Skeletal muscle tissue (tissue), 4 donors: Measurements from ENCODE around the gene ADARB1. TPM values are rescaled to one million over a fixed set of nuclear protein-coding genes. Genes with fewer than 3 reads are reported as not detected.

Experiments used
- H3K27ac ChIP-seq: one replicate; pipeline ENCODE4 v1.7.0; 2013; ENCODE audit warnings: mild to moderate bottlenecking, low read depth, low read length, inconsistent platforms
- H3K27me3 ChIP-seq, 3 donors: one replicate each; pipeline ENCODE4 v1.7.0; 2013; ENCODE audit warnings: low read length in 3 of 3; ENCODE audit not compliant: control insufficient read depth in 3 of 3, insufficient read depth in 3 of 3
- H3K36me3 ChIP-seq, 3 donors: one replicate each; pipeline ENCODE4 v1.7.0; 2013; ENCODE audit warnings: low read length in 3 of 3; ENCODE audit not compliant: control insufficient read depth in 3 of 3, insufficient read depth in 3 of 3
- H3K4me1 ChIP-seq, 3 donors: one replicate each; pipeline ENCODE4 v1.7.0; 2013; ENCODE audit warnings: low read length in 3 of 3, mild to moderate bottlenecking in 3 of 3; ENCODE audit not compliant: control insufficient read depth in 3 of 3, insufficient read depth in 3 of 3
- H3K4me3 ChIP-seq, 3 donors: one replicate each; pipeline ENCODE4 v1.7.0; 2013; ENCODE audit warnings: low read length in 3 of 3
- H3K9ac ChIP-seq, 3 donors: one replicate each; pipeline ENCODE4 v1.7.0; 2013; ENCODE audit warnings: low read length in 3 of 3, mild to moderate bottlenecking in 3 of 3, moderate library complexity in 2 of 3, low read depth in 1 of 3
- H3K9me3 ChIP-seq, 3 donors: one replicate each; pipeline ENCODE4 v1.7.0; 2013; ENCODE audit warnings: low read length in 3 of 3; ENCODE audit not compliant: control insufficient read depth in 3 of 3
- total RNA-seq: library from RNA; depleted of rRNA; stranded (reverse); fragments of >200 nt; gene quantifications from one replicate; pipeline ENCODE4 v1.2.3, GENCODE V29; 2014
- donor health status: Osteomylitis.

Gene ADARB1
- total RNA-seq, 1 donor from 2014 or later = 16.2 TPM

GRCh38 chr21:45073301-45074047 is 906 bp upstream of the ADARB1 start:
- Histone ChIP-seq H3K36me3 (no peaks in the 10 kb centered on the region), H3K27ac (no peak overlapping the region), H3K4me3 (peak overlapping the region; percentile 40 to 90 (median 67)), H3K9ac (peak overlapping the region in 2 of 3 donors; percentile 54 to 76), H3K4me1 (peaks cover 15 to 39% (median 27%) of the 10 kb centered on the region in 3 donors), H3K27me3 (no peaks in the 10 kb centered on the region), H3K9me3 (no peaks in the 10 kb centered on the region)

DNA sequence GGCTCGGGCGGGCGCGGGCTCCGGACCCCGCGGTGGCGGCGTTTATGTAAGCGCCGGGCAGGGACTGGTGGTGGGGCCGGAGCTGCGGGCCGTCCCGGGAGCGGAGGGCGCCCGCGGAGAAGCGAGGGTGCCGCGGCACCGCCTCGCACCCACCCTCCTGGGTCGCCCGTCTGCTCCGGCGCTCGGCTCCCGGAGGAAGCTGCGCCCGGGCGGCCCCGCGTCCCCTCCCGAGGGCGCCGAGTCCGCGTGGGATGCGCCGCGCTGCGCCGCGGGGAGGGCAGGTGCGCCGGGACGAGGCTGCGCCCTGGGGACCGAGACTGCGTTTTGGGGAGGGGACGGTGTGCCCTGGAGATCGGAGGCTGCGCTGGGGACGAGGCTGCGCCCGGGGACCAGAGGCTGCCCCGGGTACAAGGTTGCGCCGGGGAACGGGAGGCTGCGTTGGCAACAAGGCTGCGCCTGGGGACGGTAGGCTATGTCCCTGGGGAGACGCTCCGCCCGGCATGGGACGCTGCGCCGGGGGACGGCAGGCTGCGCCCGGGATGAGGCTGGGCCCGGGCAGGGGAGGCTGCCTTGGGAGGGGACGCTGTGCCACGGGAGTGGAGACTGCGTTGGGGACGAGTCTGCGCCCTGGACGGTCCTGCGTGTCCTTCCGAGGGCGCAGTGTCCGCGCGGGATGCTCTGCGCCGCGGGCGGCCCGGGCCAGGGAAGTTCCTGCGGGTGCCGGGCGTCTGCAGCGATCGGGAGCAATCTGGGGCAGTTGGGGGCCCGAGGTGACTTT is 627 bp downstream of the ADARB1 start:
- peak overlapping the region; percentile 78 to 89 (median 87) for H3K4me3 ChIP-seq
- H3K27me3 ChIP-seq = no peaks in the 10 kb centered on the region
- no peaks in the 10 kb centered on the region for H3K36me3 ChIP-seq
- H3K27ac ChIP-seq = no peak overlapping the region
- H3K4me1 ChIP-seq = peaks cover 15 to 35% (median 31%) of the 10 kb centered on the region in 3 donors
- H3K9me3 ChIP-seq = no peaks in the 10 kb centered on the region
- peak overlapping the region; percentile 52 to 83 (median 73) for H3K9ac ChIP-seq

DNA sequence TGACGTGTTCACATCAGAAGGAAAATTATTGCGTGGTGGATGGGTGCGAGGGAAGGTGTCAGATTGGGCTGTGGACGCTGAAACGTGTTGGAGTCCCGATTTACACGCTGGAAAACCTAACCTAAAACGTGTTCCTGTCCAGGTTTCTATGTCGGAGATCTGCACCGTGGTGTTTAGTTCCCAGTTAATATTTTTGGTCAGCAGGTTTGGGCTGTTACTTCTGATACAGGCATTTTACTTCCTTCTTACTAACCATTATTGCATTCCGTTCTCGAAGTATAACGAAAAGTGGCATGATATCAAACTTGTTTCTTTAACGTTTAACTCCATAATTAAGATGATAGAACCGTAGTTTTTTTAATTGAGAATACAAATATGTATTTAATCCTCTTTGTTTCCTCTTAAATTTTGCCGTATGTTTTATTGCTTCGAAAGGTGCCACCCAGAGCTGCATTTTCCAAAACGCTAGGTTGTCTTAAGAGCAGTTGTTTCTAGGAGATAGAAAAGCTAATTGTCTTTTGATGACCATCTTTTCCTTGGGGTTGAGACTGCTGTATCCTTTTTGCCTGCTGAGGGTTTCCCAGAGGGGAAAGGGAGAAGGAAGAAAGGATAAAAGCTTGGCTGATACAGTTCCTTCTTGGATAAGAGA is 1.3 kb downstream of the ADARB1 start:
- Histone ChIP-seq H3K9me3 (no peaks in the 10 kb centered on the region), H3K4me3 (peak overlapping the region; percentile 78 to 89 (median 87)), H3K36me3 (no peaks in the 10 kb centered on the region), H3K27ac (no peak overlapping the region), H3K4me1 (peaks cover 14 to 28% (median 26%) of the 10 kb centered on the region in 3 donors), H3K27me3 (no peaks in the 10 kb centered on the region), H3K9ac (peak overlapping the region; percentile 11 to 83 (median 52))

DNA sequence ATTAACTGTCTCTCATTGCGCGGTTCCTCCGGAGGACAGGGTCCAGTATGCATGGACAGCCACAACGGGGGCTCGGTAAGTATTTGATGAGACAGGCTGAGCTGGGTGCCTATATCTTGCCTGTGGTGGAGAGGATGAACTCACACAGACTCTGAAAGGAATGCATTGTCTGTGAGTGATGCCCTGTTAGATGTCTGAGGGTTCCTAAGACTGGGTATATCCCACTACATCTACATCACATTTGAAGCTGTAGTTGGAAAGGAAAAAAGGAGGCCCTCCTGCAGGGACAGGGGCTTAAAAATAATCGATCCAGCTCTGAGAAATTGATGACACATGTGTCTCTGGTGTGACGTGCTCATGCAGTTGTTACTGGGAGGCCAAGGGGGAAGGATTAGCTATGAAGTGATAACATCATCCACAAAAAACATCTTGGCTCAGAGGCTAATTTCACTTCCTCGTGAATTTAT is 1.9 kb downstream of the ADARB1 start:
- Histone ChIP-seq H3K27me3 (no peaks in the 10 kb centered on the region), H3K9ac (no peak overlapping the region), H3K36me3 (peaks cover 0 to under 1% (median 0%) of the 10 kb centered on the region in 3 donors), H3K27ac (no peak overlapping the region), H3K4me1 (peaks cover 9 to 25% (median 22%) of the 10 kb centered on the region in 3 donors), H3K4me3 (peak overlapping the region; percentile 10 to 41 (median 26)), H3K9me3 (no peaks in the 10 kb centered on the region)

DNA sequence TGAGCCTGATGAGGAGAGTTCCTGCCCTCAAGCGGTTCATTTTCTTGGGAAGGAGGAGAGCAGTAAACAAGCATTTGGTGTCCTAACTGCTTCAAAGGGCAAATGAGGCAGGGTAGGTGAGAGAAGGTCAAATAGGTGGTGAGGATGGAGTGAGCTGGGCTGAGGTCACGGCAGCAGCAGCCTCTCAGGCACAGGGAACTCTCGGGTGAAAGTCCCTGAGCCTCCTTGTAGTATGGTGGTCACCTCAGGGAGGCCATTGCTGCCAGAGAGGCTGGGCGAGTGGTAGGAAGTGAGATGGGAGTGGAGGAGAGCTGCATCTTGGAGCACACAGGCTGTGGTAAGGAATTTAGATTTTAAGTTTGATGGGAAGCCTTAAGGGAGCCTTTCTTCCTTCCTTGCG is 4.0 kb downstream of the ADARB1 start:
- H3K27me3 ChIP-seq = no peaks in the 10 kb centered on the region

DNA sequence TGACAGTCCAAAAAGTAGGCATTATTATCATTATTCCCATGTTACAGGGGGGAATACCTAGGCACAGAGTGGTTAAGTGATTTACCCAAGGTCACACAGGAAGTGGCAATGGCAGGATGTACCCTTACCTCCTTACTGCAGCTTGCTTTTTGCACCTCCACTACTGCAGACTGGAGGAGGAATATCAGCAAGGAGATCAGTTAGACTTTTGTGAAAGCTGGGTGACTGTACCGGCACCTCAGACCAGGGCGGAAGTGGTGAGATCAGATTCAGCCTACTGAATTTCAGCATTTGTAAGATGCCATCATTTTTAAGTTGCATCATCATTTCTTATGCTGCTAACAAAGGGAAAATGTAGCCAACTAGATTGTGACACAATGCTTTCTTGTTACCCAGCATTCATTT is 4.5 kb downstream of the ADARB1 start:
- no peak overlapping the region for H3K4me3 ChIP-seq
- no peaks in the 10 kb centered on the region for H3K9me3 ChIP-seq
- no peak overlapping the region for H3K9ac ChIP-seq
- H3K36me3 ChIP-seq = peaks cover 3 to 9% (median 3%) of the 10 kb centered on the region in 3 donors
- H3K27ac ChIP-seq = no peak overlapping the region
- H3K4me1 ChIP-seq = peaks cover 4 to 23% (median 13%) of the 10 kb centered on the region in 3 donors
- H3K27me3 ChIP-seq = no peaks in the 10 kb centered on the region

More for the DNA sequence above, 4.0 kb downstream of the ADARB1 start:
- H3K9me3 ChIP-seq = no peaks in the 10 kb centered on the region
- H3K4me3 ChIP-seq = no peak overlapping the region
- H3K27ac ChIP-seq = no peak overlapping the region
- H3K4me1 ChIP-seq = peaks cover 6 to 24% (median 14%) of the 10 kb centered on the region in 3 donors
- no peak overlapping the region for H3K9ac ChIP-seq
- H3K36me3 ChIP-seq = peaks cover 3 to 9% (median 3%) of the 10 kb centered on the region in 3 donors

DNA sequence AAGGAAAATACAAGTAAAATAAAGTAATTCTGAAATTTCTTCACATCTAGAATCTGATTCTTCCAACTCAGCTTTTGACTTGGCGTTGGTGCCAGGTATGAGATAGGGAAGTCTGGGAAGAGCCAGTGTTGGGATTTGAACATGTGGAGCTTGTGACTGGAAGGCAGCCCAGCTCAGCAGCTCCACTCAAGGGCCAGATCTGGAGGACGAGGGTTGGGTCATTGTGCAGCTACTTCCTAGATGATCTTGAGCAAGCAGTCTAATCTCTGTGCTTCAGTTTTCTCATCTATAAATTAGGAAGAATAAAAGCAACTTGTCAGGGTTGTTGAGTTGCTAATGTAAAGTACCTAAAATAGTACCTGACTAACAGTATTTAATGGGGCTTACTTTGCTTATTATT is 5.0 kb downstream of the ADARB1 start:
- H3K36me3 ChIP-seq = peaks cover 3 to 9% (median 6%) of the 10 kb centered on the region in 3 donors

DNA sequence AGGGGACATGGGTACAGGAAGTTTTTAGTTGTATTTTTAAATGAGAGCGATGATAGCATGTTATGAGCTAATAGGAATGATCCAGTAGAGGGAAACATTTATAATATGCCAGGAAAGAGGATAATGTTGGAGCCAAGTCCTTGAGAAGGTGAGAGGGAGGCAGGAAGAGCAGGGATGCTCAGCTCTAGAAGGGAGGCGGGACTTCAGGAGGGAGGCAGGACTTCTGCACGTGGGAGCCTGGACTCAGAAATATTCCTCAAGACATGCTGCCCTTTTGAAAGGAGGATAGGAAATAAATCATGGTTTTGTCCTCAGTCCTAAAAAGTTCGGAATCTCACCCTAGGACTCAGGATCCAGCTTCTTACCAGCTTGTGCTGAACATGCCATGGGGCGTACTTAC is 5.9 kb downstream of the ADARB1 start:
- Histone ChIP-seq H3K36me3 (peaks cover 3 to 9% (median 6%) of the 10 kb centered on the region in 3 donors), H3K27ac (no peak overlapping the region), H3K4me1 (peaks cover 4 to 21% (median 10%) of the 10 kb centered on the region in 3 donors), H3K9me3 (no peaks in the 10 kb centered on the region), H3K9ac (no peak overlapping the region), H3K27me3 (no peaks in the 10 kb centered on the region), H3K4me3 (no peak overlapping the region)

More for the DNA sequence above, 5.0 kb downstream of the ADARB1 start:
- peaks cover 4 to 23% (median 13%) of the 10 kb centered on the region in 3 donors for H3K4me1 ChIP-seq
- H3K27me3 ChIP-seq = no peaks in the 10 kb centered on the region
- no peak overlapping the region for H3K27ac ChIP-seq
- H3K9me3 ChIP-seq = no peaks in the 10 kb centered on the region
- H3K9ac ChIP-seq = no peak overlapping the region
- no peak overlapping the region for H3K4me3 ChIP-seq

DNA sequence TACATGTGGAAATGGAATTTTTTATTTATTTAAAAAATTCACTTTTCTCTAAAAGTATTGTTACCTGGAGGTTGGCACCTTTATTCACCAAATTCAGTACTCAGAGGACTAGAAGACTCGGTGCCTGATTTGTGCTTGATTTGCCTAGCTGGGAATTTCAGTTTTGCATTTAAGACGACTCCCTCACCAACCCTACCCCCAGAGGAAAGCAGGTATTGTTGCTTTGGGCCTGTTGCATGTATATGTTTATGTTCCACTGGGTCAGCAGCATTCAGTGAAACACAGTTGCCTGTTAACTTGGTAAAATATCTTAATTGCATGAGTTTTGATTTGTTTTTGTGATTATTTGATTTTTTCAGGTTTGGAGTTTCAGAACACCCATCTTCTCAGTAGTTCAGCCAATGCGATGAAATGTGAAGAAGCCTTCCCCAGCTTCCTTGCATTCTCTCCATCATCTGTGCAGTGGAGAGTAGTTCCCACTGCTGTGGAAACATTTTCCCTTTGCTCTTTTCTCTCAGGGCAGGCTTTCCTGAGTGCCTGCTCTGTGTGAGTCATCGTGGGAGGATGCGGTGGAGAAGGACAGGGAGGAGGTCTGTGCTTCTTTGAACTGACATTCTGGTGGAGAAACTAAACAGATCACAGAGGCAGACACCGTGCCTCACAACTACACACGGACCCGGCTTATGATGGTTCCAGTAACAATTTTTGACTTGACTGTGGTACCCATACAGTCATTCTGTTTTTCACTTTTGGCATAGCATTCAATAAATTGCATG is 6.4 kb downstream of the ADARB1 start:
- Histone ChIP-seq H3K27me3 (no peaks in the 10 kb centered on the region), H3K4me1 (peaks cover 4 to 17% (median 7%) of the 10 kb centered on the region in 3 donors), H3K36me3 (peaks cover 3 to 9% (median 6%) of the 10 kb centered on the region in 3 donors), H3K9me3 (no peaks in the 10 kb centered on the region), H3K9ac (peak overlapping the region in 1 of 3 donors; percentile 8), H3K27ac (no peak overlapping the region), H3K4me3 (no peak overlapping the region)
